Measurements from ENCODE around the gene RAI1.

DNA sequence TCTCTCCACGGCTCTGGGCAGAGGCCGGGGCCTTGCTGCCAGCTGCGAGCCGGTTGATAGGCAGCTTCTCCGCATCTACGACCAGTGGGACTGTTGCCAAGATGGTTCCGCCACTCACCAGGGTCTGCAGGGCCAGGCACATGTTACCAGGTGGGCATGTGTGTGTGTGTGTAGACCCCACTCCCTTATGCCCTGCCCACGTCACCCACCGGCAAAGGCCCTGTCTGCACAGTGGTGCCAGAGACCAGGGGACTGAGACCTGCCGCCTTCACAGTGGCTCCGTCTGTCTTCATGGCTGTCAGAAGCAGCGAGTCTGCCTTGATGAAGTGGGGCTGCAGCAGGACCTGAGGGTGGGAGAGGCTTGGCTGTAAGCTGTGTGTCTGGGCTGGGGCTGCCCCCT, 137.9 kb downstream of the RAI1 start:
- no peak for TF ChIP-seq POLR2A (IDR thresholded peaks at IDR 0.05)
- TF ChIP-seq, protein P1, sequence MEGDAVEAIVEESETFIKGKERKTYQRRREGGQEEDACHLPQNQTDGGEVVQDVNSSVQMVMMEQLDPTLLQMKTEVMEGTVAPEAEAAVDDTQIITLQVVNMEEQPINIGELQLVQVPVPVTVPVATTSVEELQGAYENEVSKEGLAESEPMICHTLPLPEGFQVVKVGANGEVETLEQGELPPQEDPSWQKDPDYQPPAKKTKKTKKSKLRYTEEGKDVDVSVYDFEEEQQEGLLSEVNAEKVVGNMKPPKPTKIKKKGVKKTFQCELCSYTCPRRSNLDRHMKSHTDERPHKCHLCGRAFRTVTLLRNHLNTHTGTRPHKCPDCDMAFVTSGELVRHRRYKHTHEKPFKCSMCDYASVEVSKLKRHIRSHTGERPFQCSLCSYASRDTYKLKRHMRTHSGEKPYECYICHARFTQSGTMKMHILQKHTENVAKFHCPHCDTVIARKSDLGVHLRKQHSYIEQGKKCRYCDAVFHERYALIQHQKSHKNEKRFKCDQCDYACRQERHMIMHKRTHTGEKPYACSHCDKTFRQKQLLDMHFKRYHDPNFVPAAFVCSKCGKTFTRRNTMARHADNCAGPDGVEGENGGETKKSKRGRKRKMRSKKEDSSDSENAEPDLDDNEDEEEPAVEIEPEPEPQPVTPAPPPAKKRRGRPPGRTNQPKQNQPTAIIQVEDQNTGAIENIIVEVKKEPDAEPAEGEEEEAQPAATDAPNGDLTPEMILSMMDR (IDR thresholded peaks at IDR 0.05) = no peak

Data from esophagus squamous epithelium (tissue), 4 donors.